ENCODE data around the gene CYTH2.
A peak's percentile ranks its signal among the peaks of the same experiment; 100 is the strongest.

Gene CYTH2

DNA sequence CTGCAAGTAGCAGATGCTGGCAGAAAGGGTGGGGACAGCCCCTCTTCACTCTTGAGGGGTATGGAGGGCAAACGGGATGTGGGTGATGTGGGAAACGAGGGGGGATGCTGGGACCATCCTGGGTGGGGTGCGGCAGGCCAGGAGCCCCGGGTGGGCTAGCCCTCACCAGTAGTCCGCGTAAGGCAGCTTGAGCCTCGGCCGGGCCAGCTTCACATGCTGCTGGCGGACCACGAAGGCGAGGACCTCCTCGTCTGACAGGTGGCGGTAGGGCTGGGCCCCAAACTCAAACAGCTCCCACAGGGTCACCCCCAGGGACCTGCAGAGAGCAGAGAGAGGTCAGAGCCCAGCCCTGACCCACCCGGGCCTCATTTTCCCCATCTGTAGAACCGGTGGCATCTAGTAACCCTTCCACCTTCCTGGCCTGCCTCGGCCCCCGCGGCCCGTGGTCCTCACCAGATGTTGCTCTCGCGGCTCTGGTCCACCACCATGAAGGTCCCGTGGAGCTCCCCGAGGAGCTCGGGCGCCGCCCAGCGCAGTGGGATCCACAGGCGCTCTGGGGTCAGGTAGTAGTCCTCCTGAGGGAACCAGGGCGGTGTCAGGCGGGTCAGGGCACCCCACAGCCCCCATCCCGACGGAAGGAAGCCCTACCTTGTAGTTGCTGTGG, 31.8 kb downstream of the CYTH2 start:
- Histone ChIP-seq H3K27me3 (ENCODE audit: insufficient read depth, low read length, poor library complexity, severe bottlenecking) (no peaks in the 10 kb centered on the region), H3K9me3 (ENCODE audit: insufficient read depth, low read depth, low read length) (no peaks in the 10 kb centered on the region), H3K4me2 (ENCODE audit: low read depth, low read length, poor library complexity, severe bottlenecking) (peak overlapping the region; percentile 64), H2AFZ (ENCODE audit: low read length) (no peak overlapping the region), H3K9me2 (replicated peaks; ENCODE audit: low read depth, low read length) (no peaks in the 10 kb centered on the region), H3K36me3 (ENCODE audit: insufficient read depth, low read length) (no peaks in the 10 kb centered on the region), H3K4me1 (ENCODE audit: insufficient read depth, low read length, poor library complexity, severe bottlenecking) (peaks cover 11% of the 10 kb centered on the region), H3K4me3 (ENCODE audit: low read length, poor library complexity, severe bottlenecking) (no peak overlapping the region), H3K79me2 (ENCODE audit: insufficient read depth, low read length) (no peaks in the 10 kb centered on the region), H3K9ac (ENCODE audit: low read depth, low read length, poor library complexity, severe bottlenecking) (no peak overlapping the region), H3F3A (ENCODE audit: low read depth) (peaks cover 4% of the 10 kb centered on the region; the same call in 1 of the 2 replicates), H4K20me1 (ENCODE audit: insufficient read depth, low read length, poor library complexity, severe bottlenecking) (no peaks in the 10 kb centered on the region)
- no peak for TF ChIP-seq EZH2phosphoT487 (IDR thresholded peaks at IDR 0.05; ENCODE audit: borderline replicate concordance)
- TF ChIP-seq, protein P1, sequence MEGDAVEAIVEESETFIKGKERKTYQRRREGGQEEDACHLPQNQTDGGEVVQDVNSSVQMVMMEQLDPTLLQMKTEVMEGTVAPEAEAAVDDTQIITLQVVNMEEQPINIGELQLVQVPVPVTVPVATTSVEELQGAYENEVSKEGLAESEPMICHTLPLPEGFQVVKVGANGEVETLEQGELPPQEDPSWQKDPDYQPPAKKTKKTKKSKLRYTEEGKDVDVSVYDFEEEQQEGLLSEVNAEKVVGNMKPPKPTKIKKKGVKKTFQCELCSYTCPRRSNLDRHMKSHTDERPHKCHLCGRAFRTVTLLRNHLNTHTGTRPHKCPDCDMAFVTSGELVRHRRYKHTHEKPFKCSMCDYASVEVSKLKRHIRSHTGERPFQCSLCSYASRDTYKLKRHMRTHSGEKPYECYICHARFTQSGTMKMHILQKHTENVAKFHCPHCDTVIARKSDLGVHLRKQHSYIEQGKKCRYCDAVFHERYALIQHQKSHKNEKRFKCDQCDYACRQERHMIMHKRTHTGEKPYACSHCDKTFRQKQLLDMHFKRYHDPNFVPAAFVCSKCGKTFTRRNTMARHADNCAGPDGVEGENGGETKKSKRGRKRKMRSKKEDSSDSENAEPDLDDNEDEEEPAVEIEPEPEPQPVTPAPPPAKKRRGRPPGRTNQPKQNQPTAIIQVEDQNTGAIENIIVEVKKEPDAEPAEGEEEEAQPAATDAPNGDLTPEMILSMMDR (conservative IDR thresholded peaks at IDR 0.05; ENCODE audit: low read length) = no peak

DNA sequence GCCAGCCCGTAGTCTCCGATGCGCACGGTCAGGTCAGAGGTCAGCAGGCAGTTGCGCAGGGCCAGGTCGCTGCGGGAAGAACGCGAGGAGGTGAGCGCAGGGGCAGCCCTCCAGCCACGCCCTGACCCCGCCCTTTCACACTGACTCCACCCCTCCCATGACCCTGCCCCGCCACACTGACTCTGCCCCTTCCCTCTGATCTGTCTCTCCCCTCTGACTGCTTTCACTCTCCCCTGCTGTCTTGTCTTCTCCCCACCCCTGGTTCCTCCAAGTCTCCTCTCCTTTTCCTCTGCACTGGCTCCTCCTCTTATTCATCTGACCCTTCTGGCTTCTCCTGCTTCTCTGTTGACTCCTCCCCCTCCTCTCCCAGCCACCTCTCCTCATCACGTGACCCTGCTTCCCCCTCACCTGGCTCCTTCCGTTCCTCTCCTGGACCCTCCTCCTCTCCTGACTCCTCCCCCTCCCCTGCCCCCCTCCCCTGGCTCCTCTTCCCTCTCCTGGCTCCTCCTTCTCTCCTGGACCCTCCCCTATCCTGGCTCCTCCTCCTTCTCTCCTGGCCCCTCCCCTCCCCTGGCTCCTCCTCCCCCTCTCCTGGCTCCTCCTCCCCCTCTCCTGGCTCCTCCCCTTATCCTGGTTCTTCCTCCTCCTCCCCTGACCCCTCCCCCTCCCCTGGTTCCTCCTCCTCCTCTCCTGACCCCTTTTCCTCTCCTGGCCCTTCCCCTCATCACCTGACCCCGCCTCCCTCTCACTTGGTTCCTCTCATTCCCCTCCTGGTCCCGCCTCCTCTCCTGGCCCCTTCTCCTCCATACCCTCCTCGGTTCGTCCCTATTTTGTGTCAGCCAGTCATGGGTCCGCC, 32.6 kb downstream of the CYTH2 start:
- H3K79me2 ChIP-seq (ENCODE audit: insufficient read depth, low read length) = no peaks in the 10 kb centered on the region
- no peaks in the 10 kb centered on the region for H4K20me1 ChIP-seq (ENCODE audit: insufficient read depth, low read length, poor library complexity, severe bottlenecking)
- H3K4me2 ChIP-seq (ENCODE audit: low read depth, low read length, poor library complexity, severe bottlenecking) = peak overlapping the region; percentile 64
- H3K4me3 ChIP-seq (ENCODE audit: low read length, poor library complexity, severe bottlenecking) = peak overlapping the region; percentile 46
- H3K36me3 ChIP-seq (ENCODE audit: insufficient read depth, low read length) = no peaks in the 10 kb centered on the region
- no peaks in the 10 kb centered on the region for H3K27me3 ChIP-seq (ENCODE audit: insufficient read depth, low read length, poor library complexity, severe bottlenecking)
- no peak for TF ChIP-seq EZH2phosphoT487 (IDR thresholded peaks at IDR 0.05; ENCODE audit: borderline replicate concordance)
- H3K9me2 ChIP-seq (replicated peaks; ENCODE audit: low read depth, low read length) = no peaks in the 10 kb centered on the region
- H2AFZ ChIP-seq (ENCODE audit: low read length) = peak overlapping the region; percentile 84
- H3K9ac ChIP-seq (ENCODE audit: low read depth, low read length, poor library complexity, severe bottlenecking) = peak overlapping the region; percentile 26
- H3F3A ChIP-seq (ENCODE audit: low read depth) = peaks cover 4% of the 10 kb centered on the region; the same call in 1 of the 2 replicates
- H3K4me1 ChIP-seq (ENCODE audit: insufficient read depth, low read length, poor library complexity, severe bottlenecking) = peaks cover 11% of the 10 kb centered on the region
- no peaks in the 10 kb centered on the region for H3K9me3 ChIP-seq (ENCODE audit: insufficient read depth, low read depth, low read length)

DNA sequence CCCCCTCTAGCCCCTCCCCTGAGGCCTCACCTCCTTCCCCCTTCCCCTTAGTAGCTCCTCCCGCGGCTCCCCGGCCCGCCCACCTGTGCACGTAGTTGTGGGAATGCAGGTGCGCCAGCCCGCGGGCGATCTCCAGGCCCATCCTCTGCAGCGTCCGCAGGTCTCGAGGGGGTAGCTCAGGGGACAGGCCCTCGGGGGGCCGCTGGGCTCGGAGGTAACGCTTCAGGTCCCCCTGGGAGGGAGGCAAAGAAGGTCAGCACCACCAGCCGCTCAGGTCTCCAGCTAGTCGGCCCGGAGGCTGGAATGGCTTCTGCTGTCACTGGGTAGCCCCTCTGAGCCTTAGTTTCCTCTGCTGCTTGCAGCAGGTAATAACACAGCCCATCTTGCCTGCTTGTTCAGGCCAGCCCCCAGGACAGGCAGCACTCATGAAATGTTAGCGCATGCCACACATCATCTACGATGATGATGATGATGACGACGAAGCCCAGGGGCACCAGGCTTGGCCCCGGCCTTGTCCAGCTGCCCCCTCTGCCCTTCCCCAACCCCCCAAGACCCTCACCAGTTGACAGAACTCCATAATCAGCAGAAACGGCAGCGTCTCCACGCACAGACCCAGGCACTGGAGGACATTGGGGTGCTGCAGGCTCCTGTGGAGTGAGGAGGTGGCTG, 33.3 kb downstream of the CYTH2 start:
- peak overlapping the region; percentile 34 for H3K4me3 ChIP-seq (ENCODE audit: low read length, poor library complexity, severe bottlenecking)
- H3F3A ChIP-seq (ENCODE audit: low read depth) = peaks cover 4% of the 10 kb centered on the region; the same call in 1 of the 2 replicates
- peak overlapping the region; percentile 84 for H2AFZ ChIP-seq (ENCODE audit: low read length)
- peaks cover 11% of the 10 kb centered on the region for H3K4me1 ChIP-seq (ENCODE audit: insufficient read depth, low read length, poor library complexity, severe bottlenecking)
- no peaks in the 10 kb centered on the region for H3K9me2 ChIP-seq (replicated peaks; ENCODE audit: low read depth, low read length)
- H3K36me3 ChIP-seq (ENCODE audit: insufficient read depth, low read length) = no peaks in the 10 kb centered on the region
- peak overlapping the region; percentile 26 for H3K9ac ChIP-seq (ENCODE audit: low read depth, low read length, poor library complexity, severe bottlenecking)
- H3K79me2 ChIP-seq (ENCODE audit: insufficient read depth, low read length) = no peaks in the 10 kb centered on the region
- H4K20me1 ChIP-seq (ENCODE audit: insufficient read depth, low read length, poor library complexity, severe bottlenecking) = no peaks in the 10 kb centered on the region
- no peaks in the 10 kb centered on the region for H3K9me3 ChIP-seq (ENCODE audit: insufficient read depth, low read depth, low read length)
- no peaks in the 10 kb centered on the region for H3K27me3 ChIP-seq (ENCODE audit: insufficient read depth, low read length, poor library complexity, severe bottlenecking)
- TF ChIP-seq, protein P1 (conservative IDR thresholded peaks at IDR 0.05; ENCODE audit: low read length) = no peak
- TF ChIP-seq EZH2phosphoT487 (IDR thresholded peaks at IDR 0.05; ENCODE audit: borderline replicate concordance) = no peak
- peak overlapping the region; percentile 64 for H3K4me2 ChIP-seq (ENCODE audit: low read depth, low read length, poor library complexity, severe bottlenecking)

Data from Loucy (cell line).